Measurements from ENCODE around the gene YPEL3. TPM values are rescaled to one million over a fixed set of nuclear protein-coding genes. Genes with fewer than 3 reads are reported as not detected.

YPEL3 gene
- total RNA-seq, 1 experiment from 2014 or later, result 52.7 TPM

DNA sequence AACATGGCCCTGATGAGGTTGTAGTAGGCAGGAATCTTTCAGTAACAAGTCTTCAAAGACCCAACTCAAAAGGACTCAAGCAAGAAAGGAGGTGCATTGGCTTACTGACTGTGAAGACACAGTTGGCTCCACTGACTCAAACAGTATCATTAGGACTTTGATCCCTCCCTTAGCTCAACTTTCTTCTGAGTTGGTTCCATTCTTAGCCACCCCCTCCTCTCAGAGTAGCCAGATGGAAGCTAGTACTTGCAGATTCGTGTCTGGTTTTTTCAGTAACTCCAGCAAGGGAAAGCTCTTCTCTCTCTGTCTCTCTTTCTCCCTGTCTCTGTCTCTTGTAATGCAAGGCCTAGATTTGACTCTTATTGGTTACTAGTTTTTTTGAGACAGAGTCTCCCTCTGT, 32.0 kb upstream of the YPEL3 start:
- peaks cover 35% of the 10 kb centered on the region for H3K27me3 Mint-ChIP-seq (ENCODE audit: low read depth)
- no peaks in the 10 kb centered on the region for H3K9me3 Mint-ChIP-seq
- no peak for ATAC-seq
- H3K27ac Mint-ChIP-seq, result no peak overlapping the region
- TF ChIP-seq NR3C1 (CRISPR knock-in tag; conservative IDR thresholded peaks at IDR 0.05; ENCODE audit: low read depth), result no peak
- TF ChIP-seq, protein P1, sequence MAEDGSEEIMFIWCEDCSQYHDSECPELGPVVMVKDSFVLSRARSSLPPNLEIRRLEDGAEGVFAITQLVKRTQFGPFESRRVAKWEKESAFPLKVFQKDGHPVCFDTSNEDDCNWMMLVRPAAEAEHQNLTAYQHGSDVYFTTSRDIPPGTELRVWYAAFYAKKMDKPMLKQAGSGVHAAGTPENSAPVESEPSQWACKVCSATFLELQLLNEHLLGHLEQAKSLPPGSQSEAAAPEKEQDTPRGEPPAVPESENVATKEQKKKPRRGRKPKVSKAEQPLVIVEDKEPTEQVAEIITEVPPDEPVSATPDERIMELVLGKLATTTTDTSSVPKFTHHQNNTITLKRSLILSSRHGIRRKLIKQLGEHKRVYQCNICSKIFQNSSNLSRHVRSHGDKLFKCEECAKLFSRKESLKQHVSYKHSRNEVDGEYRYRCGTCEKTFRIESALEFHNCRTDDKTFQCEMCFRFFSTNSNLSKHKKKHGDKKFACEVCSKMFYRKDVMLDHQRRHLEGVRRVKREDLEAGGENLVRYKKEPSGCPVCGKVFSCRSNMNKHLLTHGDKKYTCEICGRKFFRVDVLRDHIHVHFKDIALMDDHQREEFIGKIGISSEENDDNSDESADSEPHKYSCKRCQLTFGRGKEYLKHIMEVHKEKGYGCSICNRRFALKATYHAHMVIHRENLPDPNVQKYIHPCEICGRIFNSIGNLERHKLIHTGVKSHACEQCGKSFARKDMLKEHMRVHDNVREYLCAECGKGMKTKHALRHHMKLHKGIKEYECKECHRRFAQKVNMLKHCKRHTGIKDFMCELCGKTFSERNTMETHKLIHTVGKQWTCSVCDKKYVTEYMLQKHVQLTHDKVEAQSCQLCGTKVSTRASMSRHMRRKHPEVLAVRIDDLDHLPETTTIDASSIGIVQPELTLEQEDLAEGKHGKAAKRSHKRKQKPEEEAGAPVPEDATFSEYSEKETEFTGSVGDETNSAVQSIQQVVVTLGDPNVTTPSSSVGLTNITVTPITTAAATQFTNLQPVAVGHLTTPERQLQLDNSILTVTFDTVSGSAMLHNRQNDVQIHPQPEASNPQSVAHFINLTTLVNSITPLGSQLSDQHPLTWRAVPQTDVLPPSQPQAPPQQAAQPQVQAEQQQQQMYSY (CRISPR knock-in tag; IDR thresholded peaks at IDR 0.05), result no peak
- no peak for TF ChIP-seq SMAD3 (CRISPR knock-in tag; IDR thresholded peaks at IDR 0.05; ENCODE audit: borderline replicate concordance)
- TF ChIP-seq HMGA2 (CRISPR knock-in tag; IDR thresholded peaks at IDR 0.05), result no peak
- TF ChIP-seq ZNF396 (CRISPR knock-in tag; IDR thresholded peaks at IDR 0.05; ENCODE audit: borderline replicate concordance), result no peak
- TF ChIP-seq ZNF671 (CRISPR knock-in tag; IDR thresholded peaks at IDR 0.05), result no peak
- TF ChIP-seq NFE2L1 (CRISPR knock-in tag; IDR thresholded peaks at IDR 0.05), result no peak
- no peak for TF ChIP-seq ZNF317 (CRISPR knock-in tag; IDR thresholded peaks at IDR 0.05; ENCODE audit: borderline replicate concordance, low read depth)
- TF ChIP-seq, protein P2, sequence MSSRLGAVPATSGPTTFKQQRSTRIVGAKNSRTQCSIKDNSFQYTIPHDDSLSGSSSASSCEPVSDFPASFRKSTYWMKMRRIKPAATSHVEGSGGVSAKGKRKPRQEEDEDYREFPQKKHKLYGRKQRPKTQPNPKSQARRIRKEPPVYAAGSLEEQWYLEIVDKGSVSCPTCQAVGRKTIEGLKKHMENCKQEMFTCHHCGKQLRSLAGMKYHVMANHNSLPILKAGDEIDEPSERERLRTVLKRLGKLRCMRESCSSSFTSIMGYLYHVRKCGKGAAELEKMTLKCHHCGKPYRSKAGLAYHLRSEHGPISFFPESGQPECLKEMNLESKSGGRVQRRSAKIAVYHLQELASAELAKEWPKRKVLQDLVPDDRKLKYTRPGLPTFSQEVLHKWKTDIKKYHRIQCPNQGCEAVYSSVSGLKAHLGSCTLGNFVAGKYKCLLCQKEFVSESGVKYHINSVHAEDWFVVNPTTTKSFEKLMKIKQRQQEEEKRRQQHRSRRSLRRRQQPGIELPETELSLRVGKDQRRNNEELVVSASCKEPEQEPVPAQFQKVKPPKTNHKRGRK (CRISPR knock-in tag; IDR thresholded peaks at IDR 0.05; ENCODE audit: borderline replicate concordance), result no peak
- no peak for TF ChIP-seq ZNF138 (CRISPR knock-in tag; conservative IDR thresholded peaks at IDR 0.05)
- TF ChIP-seq, protein P3, sequence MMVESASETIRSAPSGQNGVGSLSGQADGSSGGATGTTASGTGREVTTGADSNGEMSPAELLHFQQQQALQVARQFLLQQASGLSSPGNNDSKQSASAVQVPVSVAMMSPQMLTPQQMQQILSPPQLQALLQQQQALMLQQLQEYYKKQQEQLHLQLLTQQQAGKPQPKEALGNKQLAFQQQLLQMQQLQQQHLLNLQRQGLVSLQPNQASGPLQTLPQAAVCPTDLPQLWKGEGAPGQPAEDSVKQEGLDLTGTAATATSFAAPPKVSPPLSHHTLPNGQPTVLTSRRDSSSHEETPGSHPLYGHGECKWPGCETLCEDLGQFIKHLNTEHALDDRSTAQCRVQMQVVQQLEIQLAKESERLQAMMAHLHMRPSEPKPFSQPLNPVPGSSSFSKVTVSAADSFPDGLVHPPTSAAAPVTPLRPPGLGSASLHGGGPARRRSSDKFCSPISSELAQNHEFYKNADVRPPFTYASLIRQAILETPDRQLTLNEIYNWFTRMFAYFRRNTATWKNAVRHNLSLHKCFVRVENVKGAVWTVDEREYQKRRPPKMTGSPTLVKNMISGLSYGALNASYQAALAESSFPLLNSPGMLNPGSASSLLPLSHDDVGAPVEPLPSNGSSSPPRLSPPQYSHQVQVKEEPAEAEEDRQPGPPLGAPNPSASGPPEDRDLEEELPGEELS (CRISPR knock-in tag; IDR thresholded peaks at IDR 0.05), result no peak
- TF ChIP-seq, protein P4, sequence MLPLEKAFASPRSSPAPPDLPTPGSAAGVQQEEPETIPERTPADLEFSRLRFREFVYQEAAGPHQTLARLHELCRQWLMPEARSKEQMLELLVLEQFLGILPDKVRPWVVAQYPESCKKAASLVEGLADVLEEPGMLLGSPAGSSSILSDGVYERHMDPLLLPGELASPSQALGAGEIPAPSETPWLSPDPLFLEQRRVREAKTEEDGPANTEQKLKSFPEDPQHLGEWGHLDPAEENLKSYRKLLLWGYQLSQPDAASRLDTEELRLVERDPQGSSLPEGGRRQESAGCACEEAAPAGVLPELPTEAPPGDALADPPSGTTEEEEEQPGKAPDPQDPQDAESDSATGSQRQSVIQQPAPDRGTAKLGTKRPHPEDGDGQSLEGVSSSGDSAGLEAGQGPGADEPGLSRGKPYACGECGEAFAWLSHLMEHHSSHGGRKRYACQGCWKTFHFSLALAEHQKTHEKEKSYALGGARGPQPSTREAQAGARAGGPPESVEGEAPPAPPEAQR (CRISPR knock-in tag; IDR thresholded peaks at IDR 0.05), result no peak
- TF ChIP-seq, protein P5, sequence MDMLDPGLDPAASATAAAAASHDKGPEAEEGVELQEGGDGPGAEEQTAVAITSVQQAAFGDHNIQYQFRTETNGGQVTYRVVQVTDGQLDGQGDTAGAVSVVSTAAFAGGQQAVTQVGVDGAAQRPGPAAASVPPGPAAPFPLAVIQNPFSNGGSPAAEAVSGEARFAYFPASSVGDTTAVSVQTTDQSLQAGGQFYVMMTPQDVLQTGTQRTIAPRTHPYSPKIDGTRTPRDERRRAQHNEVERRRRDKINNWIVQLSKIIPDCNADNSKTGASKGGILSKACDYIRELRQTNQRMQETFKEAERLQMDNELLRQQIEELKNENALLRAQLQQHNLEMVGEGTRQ (CRISPR knock-in tag; IDR thresholded peaks at IDR 0.05), result no peak
- TF ChIP-seq, protein P6, sequence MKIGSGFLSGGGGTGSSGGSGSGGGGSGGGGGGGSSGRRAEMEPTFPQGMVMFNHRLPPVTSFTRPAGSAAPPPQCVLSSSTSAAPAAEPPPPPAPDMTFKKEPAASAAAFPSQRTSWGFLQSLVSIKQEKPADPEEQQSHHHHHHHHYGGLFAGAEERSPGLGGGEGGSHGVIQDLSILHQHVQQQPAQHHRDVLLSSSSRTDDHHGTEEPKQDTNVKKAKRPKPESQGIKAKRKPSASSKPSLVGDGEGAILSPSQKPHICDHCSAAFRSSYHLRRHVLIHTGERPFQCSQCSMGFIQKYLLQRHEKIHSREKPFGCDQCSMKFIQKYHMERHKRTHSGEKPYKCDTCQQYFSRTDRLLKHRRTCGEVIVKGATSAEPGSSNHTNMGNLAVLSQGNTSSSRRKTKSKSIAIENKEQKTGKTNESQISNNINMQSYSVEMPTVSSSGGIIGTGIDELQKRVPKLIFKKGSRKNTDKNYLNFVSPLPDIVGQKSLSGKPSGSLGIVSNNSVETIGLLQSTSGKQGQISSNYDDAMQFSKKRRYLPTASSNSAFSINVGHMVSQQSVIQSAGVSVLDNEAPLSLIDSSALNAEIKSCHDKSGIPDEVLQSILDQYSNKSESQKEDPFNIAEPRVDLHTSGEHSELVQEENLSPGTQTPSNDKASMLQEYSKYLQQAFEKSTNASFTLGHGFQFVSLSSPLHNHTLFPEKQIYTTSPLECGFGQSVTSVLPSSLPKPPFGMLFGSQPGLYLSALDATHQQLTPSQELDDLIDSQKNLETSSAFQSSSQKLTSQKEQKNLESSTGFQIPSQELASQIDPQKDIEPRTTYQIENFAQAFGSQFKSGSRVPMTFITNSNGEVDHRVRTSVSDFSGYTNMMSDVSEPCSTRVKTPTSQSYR (CRISPR knock-in tag; IDR thresholded peaks at IDR 0.05), result no peak
- no peaks in the 10 kb centered on the region for H3K4me1 Mint-ChIP-seq
- no peak overlapping the region for H3K4me3 Mint-ChIP-seq
- H3K36me3 Mint-ChIP-seq, result no peaks in the 10 kb centered on the region
- ChIA-PET POLR2A (no interaction called here), CTCF (interaction anchor here (1.3 kb wide), 1 partner anchor 16 kb away, joined by 7 read pairs; no protein-coding TSS in a partner anchor)
- DNase-seq (ENCODE audit: low spot score), result no peak

All from WTC11 (cell line).